Measurements from ENCODE around the gene SDHAF3.
"Not testable (repeated sequence)": the region's sequence is repeated elsewhere in the genome, so short reads cannot be mapped to it uniquely, and the experiment has no call there.

DNA sequence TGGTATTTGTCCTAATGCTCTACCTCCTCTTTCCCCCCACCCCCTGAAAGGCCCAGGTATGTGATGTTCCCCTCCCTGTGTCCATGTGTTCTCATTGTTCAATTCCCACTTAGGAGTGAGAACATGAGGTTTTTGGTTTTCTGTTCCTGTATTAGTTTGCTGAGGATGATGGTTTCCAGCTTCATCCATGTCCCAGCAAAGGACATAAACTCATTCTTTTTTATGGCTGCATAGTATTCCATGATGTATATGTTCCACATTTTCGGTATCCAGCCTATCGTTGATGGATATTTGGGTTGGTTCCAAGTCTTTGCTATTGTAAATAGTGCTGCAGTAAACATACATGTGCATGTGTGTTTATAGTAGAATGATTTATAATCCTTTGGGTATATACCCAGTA is 5.6 kb downstream of the SDHAF3 start:
- TF ChIP-seq, protein P1, sequence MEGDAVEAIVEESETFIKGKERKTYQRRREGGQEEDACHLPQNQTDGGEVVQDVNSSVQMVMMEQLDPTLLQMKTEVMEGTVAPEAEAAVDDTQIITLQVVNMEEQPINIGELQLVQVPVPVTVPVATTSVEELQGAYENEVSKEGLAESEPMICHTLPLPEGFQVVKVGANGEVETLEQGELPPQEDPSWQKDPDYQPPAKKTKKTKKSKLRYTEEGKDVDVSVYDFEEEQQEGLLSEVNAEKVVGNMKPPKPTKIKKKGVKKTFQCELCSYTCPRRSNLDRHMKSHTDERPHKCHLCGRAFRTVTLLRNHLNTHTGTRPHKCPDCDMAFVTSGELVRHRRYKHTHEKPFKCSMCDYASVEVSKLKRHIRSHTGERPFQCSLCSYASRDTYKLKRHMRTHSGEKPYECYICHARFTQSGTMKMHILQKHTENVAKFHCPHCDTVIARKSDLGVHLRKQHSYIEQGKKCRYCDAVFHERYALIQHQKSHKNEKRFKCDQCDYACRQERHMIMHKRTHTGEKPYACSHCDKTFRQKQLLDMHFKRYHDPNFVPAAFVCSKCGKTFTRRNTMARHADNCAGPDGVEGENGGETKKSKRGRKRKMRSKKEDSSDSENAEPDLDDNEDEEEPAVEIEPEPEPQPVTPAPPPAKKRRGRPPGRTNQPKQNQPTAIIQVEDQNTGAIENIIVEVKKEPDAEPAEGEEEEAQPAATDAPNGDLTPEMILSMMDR (IDR thresholded peaks at IDR 0.05), result not testable (repeated sequence)
- not testable (repeated sequence) for TF ChIP-seq EP300, POLR2AphosphoS5, POLR2A (IDR thresholded peaks at IDR 0.05)
